Activated CD8-positive, alpha-beta T cell treated with anti-CD3 and anti-CD28 coated beads, Interleukin-2, amount 10 ng/mL, durations not matched to agents 7 days and 5 days (primary cell): ENCODE results near the gene IQUB. TPM values are rescaled to one million over a fixed set of nuclear protein-coding genes. Genes with fewer than 3 reads are reported as not detected.
"Not testable (repeated sequence)": the region's sequence is repeated elsewhere in the genome, so short reads cannot be mapped to it uniquely, and the experiment has no call there.

Source experiments
- ATAC-seq: fragments of 150-1000 bp; cut with Tn5 transposase; one replicate; pipeline ENCODE4 v1.10.0; 2021; ENCODE audit warnings: moderate library complexity
- CTCF ChIA-PET: fragments of 350-600 bp; sonication (Branson Sonifier 250); formaldehyde crosslinking; loops from one replicate; lab custom pipeline; 2021; ENCODE audit warnings: antibody characterized with exemption; lab: Charles Lee
- POLR2A ChIA-PET: fragments of 350-600 bp; sonication (Branson Sonifier 250); formaldehyde crosslinking; loops from one replicate; lab custom pipeline; 2021; ENCODE audit warnings: antibody characterized with exemption; lab: Charles Lee
- DNase-seq: peaks from one replicate; pipeline ENCODE4 v3.0.0-alpha.2; 2020
- H3K27ac Mint-ChIP-seq: one replicate; pipeline ENCODE4 v1.8.0; 2021; ENCODE audit warnings: mild to moderate bottlenecking, mixed read lengths
- H3K27me3 Mint-ChIP-seq: one replicate; pipeline ENCODE4 v1.8.0; 2021; ENCODE audit warnings: low read depth, mixed read lengths
- H3K36me3 Mint-ChIP-seq: one replicate; pipeline ENCODE4 v1.8.0; 2021; ENCODE audit warnings: low read depth, mixed read lengths
- H3K4me1 Mint-ChIP-seq: one replicate; pipeline ENCODE4 v1.8.0; 2021; ENCODE audit warnings: low read depth, mixed read lengths
- H3K4me3 Mint-ChIP-seq: one replicate; pipeline ENCODE4 v1.8.0; 2021; ENCODE audit warnings: mild to moderate bottlenecking, mixed read lengths
- H3K9me3 Mint-ChIP-seq: one replicate; pipeline ENCODE4 v1.8.0; 2022; ENCODE audit warnings: mixed read lengths; ENCODE audit not compliant: insufficient read depth
- total RNA-seq, 2 experiments: library from RNA; stranded (reverse); gene quantifications; one replicate each; pipeline ENCODE4 v1.2.3, GENCODE V29; 2021

Gene IQUB
- total RNA-seq, 2 experiments from 2014 or later: not detected

- H3K9me3 Mint-ChIP-seq: no peaks in the 10 kb centered on the region
- H3K27ac Mint-ChIP-seq: no peak overlapping the region
- H3K4me3 Mint-ChIP-seq: no peak overlapping the region
- ATAC-seq (no peak), DNase-seq (no peak)
- POLR2A ChIA-PET: no interaction called here
- H3K4me1 Mint-ChIP-seq: no peaks in the 10 kb centered on the region
- H3K36me3 Mint-ChIP-seq: no peaks in the 10 kb centered on the region
- CTCF ChIA-PET: no interaction called here
- no peaks in the 10 kb centered on the region for H3K27me3 Mint-ChIP-seq
Measured at GRCh38 chr7:123435080-123435700, 99.2 kb downstream of the IQUB start.

GRCh38 chr7:123433665-123434064 lies 100.7 kb downstream of the IQUB start:
- Mint-ChIP-seq H3K36me3 (no peaks in the 10 kb centered on the region), H3K4me1 (no peaks in the 10 kb centered on the region), H3K27ac (no peak overlapping the region), H3K27me3 (no peaks in the 10 kb centered on the region), H3K4me3 (no peak overlapping the region), H3K9me3 (no peaks in the 10 kb centered on the region)
- CTCF ChIA-PET: no interaction called here
- ATAC-seq: no peak
- no peak for DNase-seq
- POLR2A ChIA-PET: no interaction called here

- CTCF ChIA-PET: no interaction called here
- POLR2A ChIA-PET: no interaction called here
- no peak for ATAC-seq
- Mint-ChIP-seq H3K9me3 (no peaks in the 10 kb centered on the region), H3K36me3 (no peaks in the 10 kb centered on the region), H3K4me1 (no peaks in the 10 kb centered on the region), H3K27me3 (no peaks in the 10 kb centered on the region), H3K4me3 (no peak overlapping the region), H3K27ac (no peak overlapping the region)
- DNase-seq: no peak
Measured at GRCh38 chr7:123432601-123433000, 101.8 kb downstream of the IQUB start.

- CTCF ChIA-PET: no interaction called here
- no peaks in the 10 kb centered on the region for H3K36me3 Mint-ChIP-seq
- no peaks in the 10 kb centered on the region for H3K4me1 Mint-ChIP-seq
- H3K27ac Mint-ChIP-seq: no peak overlapping the region
- H3K9me3 Mint-ChIP-seq: no peaks in the 10 kb centered on the region
- ATAC-seq (no peak), DNase-seq (no peak)
- POLR2A ChIA-PET: no interaction called here
- no peak overlapping the region for H3K4me3 Mint-ChIP-seq
- H3K27me3 Mint-ChIP-seq: no peaks in the 10 kb centered on the region
Measured at GRCh38 chr7:123431075-123431614, 103.2 kb downstream of the IQUB start.

GRCh38 chr7:123425246-123425645 lies 109.1 kb downstream of the IQUB start:
- H3K27ac Mint-ChIP-seq: no peak overlapping the region
- no peaks in the 10 kb centered on the region for H3K27me3 Mint-ChIP-seq
- CTCF ChIA-PET: no interaction called here
- DNase-seq (no peak), ATAC-seq (no peak)
- H3K9me3 Mint-ChIP-seq: peaks cover 6% of the 10 kb centered on the region
- POLR2A ChIA-PET: no interaction called here
- H3K36me3 Mint-ChIP-seq: no peaks in the 10 kb centered on the region
- H3K4me1 Mint-ChIP-seq: no peaks in the 10 kb centered on the region
- no peak overlapping the region for H3K4me3 Mint-ChIP-seq

GRCh38 chr7:123424463-123424862 lies 109.9 kb downstream of the IQUB start:
- no peak for DNase-seq
- no peak for ATAC-seq
- Mint-ChIP-seq H3K27me3 (no peaks in the 10 kb centered on the region), H3K4me1 (no peaks in the 10 kb centered on the region), H3K9me3 (peaks cover 6% of the 10 kb centered on the region), H3K36me3 (no peaks in the 10 kb centered on the region), H3K27ac (no peak overlapping the region), H3K4me3 (no peak overlapping the region)
- POLR2A ChIA-PET: no interaction called here
- CTCF ChIA-PET: no interaction called here

- POLR2A ChIA-PET: no interaction called here
- ATAC-seq (no peak), DNase-seq (no peak)
- no peak overlapping the region for H3K4me3 Mint-ChIP-seq
- H3K27ac Mint-ChIP-seq: no peak overlapping the region
- CTCF ChIA-PET: no interaction called here
- H3K9me3 Mint-ChIP-seq: peaks cover 6% of the 10 kb centered on the region
- H3K36me3 Mint-ChIP-seq: no peaks in the 10 kb centered on the region
- no peaks in the 10 kb centered on the region for H3K4me1 Mint-ChIP-seq
- no peaks in the 10 kb centered on the region for H3K27me3 Mint-ChIP-seq
Measured at GRCh38 chr7:123423622-123424021, 110.8 kb downstream of the IQUB start.

GRCh38 chr7:123417580-123417979 lies 116.8 kb downstream of the IQUB start:
- Mint-ChIP-seq H3K27me3 (no peaks in the 10 kb centered on the region), H3K36me3 (no peaks in the 10 kb centered on the region), H3K27ac (no peak overlapping the region), H3K9me3 (peaks cover 8% of the 10 kb centered on the region), H3K4me1 (no peaks in the 10 kb centered on the region), H3K4me3 (no peak overlapping the region)
- POLR2A ChIA-PET: no interaction called here
- no peak for DNase-seq
- CTCF ChIA-PET: no interaction called here
- ATAC-seq: no peak

- Mint-ChIP-seq H3K9me3 (peaks cover 3% of the 10 kb centered on the region), H3K27ac (no peak overlapping the region), H3K27me3 (no peaks in the 10 kb centered on the region), H3K36me3 (no peaks in the 10 kb centered on the region), H3K4me1 (no peaks in the 10 kb centered on the region), H3K4me3 (no peak overlapping the region)
- ATAC-seq: no peak
- ChIA-PET POLR2A (no interaction called here), CTCF (no interaction called here)
- DNase-seq: no peak
Measured at GRCh38 chr7:123415625-123416024, 118.8 kb downstream of the IQUB start.

GRCh38 chr7:123410273-123410904 lies 124.0 kb downstream of the IQUB start:
- CTCF ChIA-PET: no interaction called here
- H3K27me3 Mint-ChIP-seq: no peaks in the 10 kb centered on the region
- POLR2A ChIA-PET: no interaction called here
- H3K9me3 Mint-ChIP-seq: no peaks in the 10 kb centered on the region
- no peaks in the 10 kb centered on the region for H3K4me1 Mint-ChIP-seq
- ATAC-seq (no peak), DNase-seq (no peak)
- no peaks in the 10 kb centered on the region for H3K36me3 Mint-ChIP-seq
- no peak overlapping the region for H3K27ac Mint-ChIP-seq
- no peak overlapping the region for H3K4me3 Mint-ChIP-seq

- DNase-seq, POLR2A ChIA-PET, H3K9me3 Mint-ChIP-seq, H3K4me3 Mint-ChIP-seq, H3K27ac Mint-ChIP-seq, H3K27me3 Mint-ChIP-seq, H3K4me1 Mint-ChIP-seq, CTCF ChIA-PET, H3K36me3 Mint-ChIP-seq, ATAC-seq: not testable (repeated sequence)
Measured at GRCh38 chr7:123407951-123408350, 126.4 kb downstream of the IQUB start.
